Caco-2 (cell line): Measurements from ENCODE around the gene TWNK. TPM values are rescaled to one million over a fixed set of nuclear protein-coding genes. Genes with fewer than 3 reads are reported as not detected.

ENCODE experiments used
- BruUV-seq: library from RNA; stranded (reverse); fragments of 400-500 nt; replicated peaks from 2 replicates; lab custom pipeline; 2021; lab: Mats Ljungman, UMichigan
- CTCF ChIA-PET: fragments of 300-600 bp; sonication (Branson Sonifier 250); formaldehyde crosslinking; loops from one replicate; lab custom pipeline; 2022; ENCODE audit warnings: antibody characterized with exemption; lab: Charles Lee
- POLR2A ChIA-PET: fragments of 300-600 bp; sonication (Branson Sonifier 250); formaldehyde crosslinking; loops from one replicate; lab custom pipeline; 2022; ENCODE audit warnings: antibody characterized with exemption; lab: Charles Lee
- DNase-seq, 2 experiments: peaks; one replicate each; pipeline versions ENCODE4 v3.0.0 to v3.0.0-alpha.2; 2020 to 2022
- H3K27me3 ChIP-seq: replicated peaks from 2 replicates; pipeline ENCODE4 v1.6.0; 2011; ENCODE audit warnings: low read length; ENCODE audit not compliant: control insufficient read depth, insufficient read depth
- H3K36me3 ChIP-seq: 2 replicates; pipeline ENCODE4 v1.5.1; 2011; ENCODE audit warnings: low read length; ENCODE audit not compliant: control insufficient read depth, insufficient read depth
- H3K4me1 ChIP-seq: fragments of 250-450 bp; sonication (Bioruptor Pico); 2 replicates; pipeline ENCODE4 v1.5.1; 2020; ENCODE audit warnings: mild to moderate bottlenecking
- H3K4me3 ChIP-seq: 2 replicates; pipeline ENCODE4 v1.5.1; 2011; ENCODE audit warnings: low read depth, mild to moderate bottlenecking, control low read depth, low read length
- H3K9me3 ChIP-seq: fragments of 250-450 bp; sonication (Bioruptor Pico); 2 replicates; pipeline ENCODE4 v1.5.1; 2020; ENCODE audit warnings: mild to moderate bottlenecking, moderate library complexity
- H3K27ac Mint-ChIP-seq: one replicate; pipeline ENCODE4 v1.8.0; 2022; ENCODE audit warnings: mixed read lengths; ENCODE audit not compliant: unreplicated experiment
- H3K27me3 Mint-ChIP-seq: one replicate; pipeline ENCODE4 v1.8.0; 2022; ENCODE audit warnings: mixed read lengths; ENCODE audit not compliant: insufficient read depth, unreplicated experiment
- H3K36me3 Mint-ChIP-seq: one replicate; pipeline ENCODE4 v1.8.0; 2022; ENCODE audit warnings: mild to moderate bottlenecking, mixed read lengths; ENCODE audit not compliant: insufficient read depth, unreplicated experiment
- H3K4me1 Mint-ChIP-seq: one replicate; pipeline ENCODE4 v1.8.0; 2022; ENCODE audit warnings: low read depth, mixed read lengths; ENCODE audit not compliant: unreplicated experiment
- H3K4me3 Mint-ChIP-seq: one replicate; pipeline ENCODE4 v1.8.0; 2022; ENCODE audit warnings: mild to moderate bottlenecking, moderate library complexity, mixed read lengths; ENCODE audit not compliant: unreplicated experiment
- H3K9me3 Mint-ChIP-seq: one replicate; pipeline ENCODE4 v1.8.0; 2022; ENCODE audit warnings: mixed read lengths; ENCODE audit not compliant: unreplicated experiment
- intact Hi-C: fragments of 100-400 bp; cut with micrococcal nuclease; formaldehyde crosslinking; loops from one replicate; pipeline ENCODE4 v1.10.0; 2022; ENCODE audit not compliant: unreplicated experiment
- total RNA-seq: library from RNA; stranded (reverse); gene quantifications from 2 replicates; pipeline ENCODE4 v1.2.3, GENCODE V29; 2022
- TF ChIP-seq, protein P1 (sequence below), 2 experiments: fragments of 200-600 bp in 1 of 2; IDR thresholded peaks; 1 replicate in 1 of 2; 2 replicates in 1 of 2; pipeline versions ENCODE4 v1.5.1 to v1.8.0; 2011 to 2022; ENCODE audit warnings: antibody characterized with exemption in 1 of 2, control low read depth in 1 of 2, inconsistent platforms in 1 of 2, low read depth in 1 of 2, low read length in 1 of 2, mild to moderate bottlenecking in 1 of 2, moderate library complexity in 1 of 2; ENCODE audit not compliant: insufficient read depth in 1 of 2, severe bottlenecking in 1 of 2, unreplicated experiment in 1 of 2

The TWNK gene
- total RNA-seq, 1 experiment from 2014 or later: 29.8 TPM

DNA sequence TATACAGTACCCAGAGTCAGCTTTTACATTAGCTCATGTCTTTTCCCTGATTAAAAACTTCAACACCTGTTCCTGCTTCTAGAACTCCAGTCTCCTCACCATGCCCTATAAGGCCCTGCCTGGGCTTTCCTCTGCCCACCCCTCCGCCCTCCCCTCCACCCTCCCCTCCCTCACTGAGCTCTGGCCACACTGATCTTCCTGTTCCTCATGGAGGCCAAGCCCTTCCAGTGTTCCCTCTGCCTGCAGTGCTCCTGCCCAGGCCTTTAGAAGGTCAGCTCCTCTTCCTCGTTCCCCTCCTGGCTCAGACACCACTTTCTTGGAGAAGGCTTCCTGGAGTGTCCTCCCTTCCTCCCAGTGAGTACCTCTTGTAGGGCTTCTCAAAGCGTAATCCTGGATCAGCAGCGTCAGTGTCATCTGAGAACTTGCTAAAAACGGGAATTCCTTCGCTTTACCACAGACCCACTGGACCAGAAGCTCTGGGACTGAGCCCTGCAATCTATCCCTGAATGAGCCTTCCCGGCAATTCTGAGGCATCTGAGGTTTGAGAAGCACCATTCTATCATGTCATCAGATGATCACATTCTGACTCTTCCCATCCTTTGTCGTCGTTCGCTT is 39.9 kb downstream of the TWNK start:
- no peak for DNase-seq
- H3K9me3 ChIP-seq: no peaks in the 10 kb centered on the region
- POLR2A ChIA-PET: interaction anchor here (0.6 kb wide), 1 partner anchor 69 kb away, joined by 3 read pairs; no protein-coding TSS in a partner anchor
- intact Hi-C loops: no loop called here
- no TSS peak for BruUV-seq
- Mint-ChIP-seq H3K4me3 (no peak overlapping the region), H3K27me3 (no peaks in the 10 kb centered on the region), H3K36me3 (peaks cover 11% of the 10 kb centered on the region), H3K4me1 (peaks cover under 1% of the 10 kb centered on the region), H3K27ac (no peak overlapping the region), H3K9me3 (no peaks in the 10 kb centered on the region)
- CTCF ChIA-PET: interaction anchor here (0.5 to 1.3 kb wide), 4 partner anchors 10 to 33 kb away, joined by 3 to 5 read pairs (median 4); no protein-coding TSS in a partner anchor
- no peaks in the 10 kb centered on the region for H3K27me3 ChIP-seq
- H3K4me3 ChIP-seq: no peak overlapping the region
- no peaks in the 10 kb centered on the region for H3K36me3 ChIP-seq
- peaks cover 3% of the 10 kb centered on the region; the same call in 1 of the 2 replicates for H3K4me1 ChIP-seq
- TF ChIP-seq, protein P1, sequence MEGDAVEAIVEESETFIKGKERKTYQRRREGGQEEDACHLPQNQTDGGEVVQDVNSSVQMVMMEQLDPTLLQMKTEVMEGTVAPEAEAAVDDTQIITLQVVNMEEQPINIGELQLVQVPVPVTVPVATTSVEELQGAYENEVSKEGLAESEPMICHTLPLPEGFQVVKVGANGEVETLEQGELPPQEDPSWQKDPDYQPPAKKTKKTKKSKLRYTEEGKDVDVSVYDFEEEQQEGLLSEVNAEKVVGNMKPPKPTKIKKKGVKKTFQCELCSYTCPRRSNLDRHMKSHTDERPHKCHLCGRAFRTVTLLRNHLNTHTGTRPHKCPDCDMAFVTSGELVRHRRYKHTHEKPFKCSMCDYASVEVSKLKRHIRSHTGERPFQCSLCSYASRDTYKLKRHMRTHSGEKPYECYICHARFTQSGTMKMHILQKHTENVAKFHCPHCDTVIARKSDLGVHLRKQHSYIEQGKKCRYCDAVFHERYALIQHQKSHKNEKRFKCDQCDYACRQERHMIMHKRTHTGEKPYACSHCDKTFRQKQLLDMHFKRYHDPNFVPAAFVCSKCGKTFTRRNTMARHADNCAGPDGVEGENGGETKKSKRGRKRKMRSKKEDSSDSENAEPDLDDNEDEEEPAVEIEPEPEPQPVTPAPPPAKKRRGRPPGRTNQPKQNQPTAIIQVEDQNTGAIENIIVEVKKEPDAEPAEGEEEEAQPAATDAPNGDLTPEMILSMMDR (IDR thresholded peaks at IDR 0.05; ENCODE audit: insufficient read depth in 1 of 2, low read depth in 1 of 2, low read length in 1 of 2, severe bottlenecking in 1 of 2, unreplicated experiment in 1 of 2): no peak

DNA sequence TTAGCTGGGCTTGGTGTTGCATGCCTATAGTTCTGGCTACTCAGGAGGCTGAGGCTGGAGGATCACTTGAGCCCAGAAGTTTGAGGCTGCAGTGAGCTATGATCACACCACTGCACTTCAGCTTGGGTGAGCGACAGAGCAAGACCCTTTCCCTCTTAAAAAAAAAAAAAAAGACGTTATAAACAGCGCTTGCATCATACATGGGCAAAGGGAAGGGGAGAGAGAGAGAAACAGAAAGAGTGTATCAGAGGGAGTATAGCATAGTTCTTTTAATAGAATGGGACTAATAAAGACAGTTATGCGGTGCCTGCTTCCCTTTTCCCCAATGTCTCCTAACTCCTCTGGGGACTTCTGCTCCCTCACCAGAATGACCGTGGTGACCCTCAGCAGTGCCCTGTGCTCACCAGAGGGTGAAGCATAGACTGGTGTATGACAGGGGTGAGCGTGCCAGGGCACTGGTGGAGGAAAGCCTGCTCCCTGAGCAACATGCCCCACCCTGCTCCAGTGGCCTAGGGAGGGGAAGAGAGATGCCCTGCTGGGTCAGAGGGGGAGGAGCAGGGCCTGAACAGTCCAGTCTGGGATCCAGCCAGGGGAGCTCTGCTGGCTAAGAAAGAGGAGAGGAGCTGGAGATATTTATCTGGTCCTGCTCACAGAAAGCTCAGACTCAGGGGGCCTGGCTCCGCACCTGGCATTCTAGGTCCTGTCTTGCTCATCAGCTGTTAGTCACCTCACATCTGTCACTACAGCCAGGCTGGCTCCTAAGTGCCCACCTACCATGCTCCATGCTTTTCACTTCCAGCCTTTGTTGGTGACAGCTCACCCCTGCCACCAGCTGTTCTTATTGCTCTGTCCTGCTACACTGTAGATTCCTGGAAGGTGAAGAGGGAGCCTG is 41.3 kb downstream of the TWNK start:
- Mint-ChIP-seq H3K4me1 (peaks cover 15% of the 10 kb centered on the region), H3K27me3 (no peaks in the 10 kb centered on the region), H3K36me3 (peaks cover 16% of the 10 kb centered on the region), H3K4me3 (no peak overlapping the region), H3K27ac (no peak overlapping the region), H3K9me3 (no peaks in the 10 kb centered on the region)
- CTCF ChIA-PET: interaction anchor here (0.7 to 1.6 kb wide), 5 partner anchors 10 to 63 kb away, joined by 3 to 4 read pairs (median 3); no protein-coding TSS in a partner anchor
- Histone ChIP-seq H3K4me3 (no peak overlapping the region), H3K9me3 (no peaks in the 10 kb centered on the region), H3K4me1 (peaks cover 15% of the 10 kb centered on the region), H3K36me3 (no peaks in the 10 kb centered on the region), H3K27me3 (no peaks in the 10 kb centered on the region)
- intact Hi-C loops: no loop called here
- no peak for DNase-seq
- POLR2A ChIA-PET: no interaction called here
- TF ChIP-seq, protein P1 (IDR thresholded peaks at IDR 0.05; ENCODE audit: insufficient read depth in 1 of 2, low read depth in 1 of 2, low read length in 1 of 2, severe bottlenecking in 1 of 2, unreplicated experiment in 1 of 2): no peak
- BruUV-seq: no TSS peak
